Mammary microvascular endothelial cell (primary cell): ENCODE results near the gene TBCA. TPM values are rescaled to one million over a fixed set of nuclear protein-coding genes. Genes with fewer than 3 reads are reported as not detected.

Experiments
- total RNA-seq: library from RNA; depleted of rRNA; stranded (reverse); fragments of >200 nt; gene quantifications from 2 replicates; pipeline ENCODE4 v1.2.3, GENCODE V29; 2015

Gene TBCA, protein sequence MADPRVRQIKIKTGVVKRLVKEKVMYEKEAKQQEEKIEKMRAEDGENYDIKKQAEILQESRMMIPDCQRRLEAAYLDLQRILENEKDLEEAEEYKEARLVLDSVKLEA
- total RNA-seq = 168 and 212 TPM in 2 replicates

DNA sequence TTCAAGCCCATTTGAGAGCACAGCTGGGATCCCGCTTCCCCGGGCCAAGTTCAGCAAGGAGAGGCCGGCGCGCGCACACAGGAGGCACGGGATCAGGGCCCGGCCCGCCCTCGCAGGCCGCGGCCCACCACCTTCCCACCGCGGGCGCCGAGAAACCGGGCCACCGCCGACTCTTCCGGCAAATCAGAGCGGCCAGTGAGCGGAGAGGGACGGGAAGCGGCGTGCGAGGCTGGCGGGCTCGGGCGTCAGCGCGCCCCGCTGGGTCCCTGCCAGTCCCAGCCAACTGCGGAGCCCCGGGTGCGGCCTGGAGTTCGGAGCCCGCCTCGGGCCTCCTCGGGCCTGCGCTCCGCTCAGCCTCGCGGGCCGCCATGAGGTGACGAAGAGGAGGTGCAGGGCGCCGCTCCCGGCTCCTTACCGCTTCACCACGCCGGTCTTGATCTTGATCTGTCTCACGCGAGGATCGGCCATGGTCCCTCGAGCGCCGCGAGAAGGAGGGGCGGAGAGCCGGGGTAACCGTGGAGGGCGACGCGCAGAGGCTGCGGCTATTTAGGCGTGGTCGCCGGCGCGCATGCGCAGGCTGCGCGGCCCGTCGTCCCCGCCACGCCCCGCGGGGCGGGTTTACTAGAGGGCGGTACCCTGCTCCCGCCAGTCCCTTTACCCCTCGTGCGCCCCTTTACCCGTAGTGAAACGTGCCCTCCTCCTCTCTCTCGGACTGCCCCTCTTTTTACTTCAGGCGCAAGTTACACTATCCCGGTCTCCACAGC lies at the start of gene TBCA:
Gene TBCA, minus strand, starts transcription at position 550 of the 764 bp plus-strand sequence. Its CDS starts 82 bp downstream, at position 468.

Other genes with a start within 250 kb of the TBCA start
- gene OTP, start 137.6 kb downstream of the TBCA start, total RNA-seq = not detected in 2 replicates